Endothelial cell of umbilical vein (primary cell): ENCODE results near the gene FRYL. TPM values are rescaled to one million over a fixed set of nuclear protein-coding genes. Genes with fewer than 3 reads are reported as not detected.

Source experiments
- BruUV-seq: library from RNA; stranded (reverse); fragments of 400-500 nt; replicated peaks from 2 replicates; lab custom pipeline; 2021; lab: Mats Ljungman, UMichigan
- CTCF ChIA-PET: fragments of 300-600, 350-600 bp; sonication (Branson Sonifier 250); formaldehyde crosslinking; loops from one replicate; lab custom pipeline; 2021; ENCODE audit warnings: antibody characterized with exemption, inconsistent platforms; lab: Charles Lee
- POLR2A ChIA-PET: fragments of 300-600, 350-600 bp; sonication (Branson Sonifier 250); formaldehyde crosslinking; loops from one replicate; lab custom pipeline; 2021; ENCODE audit warnings: antibody characterized with exemption, inconsistent platforms; lab: Charles Lee
- DNase-seq: peaks from one replicate; pipeline ENCODE4 v3.0.0-alpha.2; 2011; ENCODE audit warnings: low read depth, low spot score
- FAIRE-seq: peaks from 2 replicates; lab custom pipeline; 2011; peaks lifted over from hg19 to GRCh38; lab: Jason Lieb, UNC
- H2AFZ ChIP-seq: 2 replicates; pipeline ENCODE4 v1.6.0; 2012; ENCODE audit warnings: low read depth, low read length, control low read depth, inconsistent platforms
- H3K27ac ChIP-seq: 2 replicates; pipeline ENCODE4 v1.5.1; 2011; ENCODE audit warnings: low read depth, mild to moderate bottlenecking, control low read depth, low read length, moderate library complexity; ENCODE audit not compliant: insufficient read depth
- H3K27me3 ChIP-seq, 2 experiments: 2 replicates each; pipeline versions ENCODE4 v1.6.0 to v1.6.1; 2011; ENCODE audit warnings: low read length in 2 of 2, mixed read lengths in 1 of 2; ENCODE audit not compliant: control insufficient read depth in 2 of 2, insufficient read depth in 2 of 2
- H3K36me3 ChIP-seq, 2 experiments: 2 replicates in 1 of 2; 3 replicates in 1 of 2; pipeline ENCODE4 v1.5.1; 2011; ENCODE audit warnings: low read length in 2 of 2, mild to moderate bottlenecking in 1 of 2, moderate library complexity in 1 of 2; ENCODE audit not compliant: control insufficient read depth in 2 of 2, insufficient read depth in 2 of 2; ENCODE audit errors: extremely low read depth in 1 of 2
- H3K4me1 ChIP-seq: 3 replicates; pipeline ENCODE4 v1.5.1; 2011; ENCODE audit warnings: mild to moderate bottlenecking, low read length; ENCODE audit not compliant: control insufficient read depth, insufficient read depth; ENCODE audit errors: extremely low read depth
- H3K4me2 ChIP-seq: 2 replicates; pipeline ENCODE4 v1.6.1; 2011; ENCODE audit warnings: low read length, control low read depth, mixed read lengths; ENCODE audit not compliant: insufficient read depth
- H3K4me3 ChIP-seq, 3 experiments: fragments of 200-600 bp in 1 of 3; sonication (generic), shearing (Covaris generic) in 1 of 3; replicated peaks in 1 of 3; 2 replicates each; pipeline ENCODE4 v1.5.1; 2011 to 2016; ENCODE audit warnings: control low read depth in 3 of 3, low read length in 3 of 3, mild to moderate bottlenecking in 2 of 3, inconsistent platforms in 1 of 3, low read depth in 1 of 3, moderate library complexity in 1 of 3; ENCODE audit not compliant: insufficient read depth in 1 of 3
- H3K79me2 ChIP-seq: 2 replicates; pipeline ENCODE4 v1.6.0; 2012; ENCODE audit warnings: low read length, inconsistent platforms; ENCODE audit not compliant: control insufficient read depth, insufficient read depth
- H3K9ac ChIP-seq: replicated peaks from 2 replicates; pipeline ENCODE3; 2011; ENCODE audit warnings: low read length, control low read depth; ENCODE audit not compliant: insufficient read depth; ENCODE audit errors: extremely low read depth
- H3K9me1 ChIP-seq: replicated peaks from 3 replicates; pipeline ENCODE4 v1.6.0; 2011; ENCODE audit warnings: mild to moderate bottlenecking, low read length; ENCODE audit not compliant: control insufficient read depth, insufficient read depth; ENCODE audit errors: extremely low read depth
- H3K9me3 ChIP-seq: replicated peaks from 2 replicates; pipeline ENCODE4 v1.5.1; 2012; ENCODE audit warnings: low read length, inconsistent platforms; ENCODE audit not compliant: control insufficient read depth, insufficient read depth
- H4K20me1 ChIP-seq: replicated peaks from 2 replicates; pipeline ENCODE3; 2011; ENCODE audit warnings: mild to moderate bottlenecking, low read length; ENCODE audit not compliant: control insufficient read depth, insufficient read depth; ENCODE audit errors: extremely low read depth
- CTCF ChIP-seq, 2 donors: IDR thresholded peaks; 1 replicate in 1 of 2; 2 replicates in 1 of 2; pipeline ENCODE4 v1.5.1; 2011; ENCODE audit warnings: low read length in 2 of 2, mild to moderate bottlenecking in 2 of 2, moderate library complexity in 2 of 2, control low read depth in 1 of 2, inconsistent platforms in 1 of 2, low read depth in 1 of 2; ENCODE audit not compliant: insufficient read depth in 1 of 2; ENCODE audit errors: extremely low read depth in 1 of 2
- EZH2 ChIP-seq: IDR thresholded peaks from 2 replicates; pipeline ENCODE4 v1.6.1; 2012; ENCODE audit warnings: borderline replicate concordance, low read depth, mild to moderate bottlenecking, moderate library complexity, low read length, inconsistent platforms; ENCODE audit not compliant: severe bottlenecking
- FOS ChIP-seq: IDR thresholded peaks from 2 replicates; pipeline ENCODE4 v1.6.1; 2011; ENCODE audit warnings: mild to moderate bottlenecking, low read length, moderate library complexity, borderline replicate concordance; ENCODE audit not compliant: insufficient read depth
- GATA2 ChIP-seq: IDR thresholded peaks from 2 replicates; pipeline ENCODE4 v1.7.0; 2011; ENCODE audit warnings: low read depth, mild to moderate bottlenecking, moderate library complexity, mixed read lengths, low read length; ENCODE audit not compliant: insufficient read length, insufficient read depth
- JUN ChIP-seq: IDR thresholded peaks from 2 replicates; pipeline ENCODE4 v1.6.1; 2011; ENCODE audit warnings: borderline replicate concordance, low read depth; ENCODE audit not compliant: insufficient read length, insufficient read depth
- MAX ChIP-seq: IDR thresholded peaks from 2 replicates; pipeline ENCODE4 v1.6.1; 2011; ENCODE audit not compliant: insufficient read depth, insufficient read length
- MYC ChIP-seq: IDR thresholded peaks from one replicate; pipeline ENCODE4 v1.6.1; 2011; ENCODE audit warnings: mild to moderate bottlenecking, low read depth, low read length
- POLR2A ChIP-seq: IDR thresholded peaks from 2 replicates; pipeline ENCODE4 v1.6.1; 2012; ENCODE audit warnings: low read depth, mild to moderate bottlenecking, control low read depth, low read length
- POLR2AphosphoS5 ChIP-seq: IDR thresholded peaks from 2 replicates; pipeline ENCODE4 v1.6.1; 2012; ENCODE audit warnings: low read depth, mild to moderate bottlenecking, control low read depth, low read length, moderate library complexity; ENCODE audit not compliant: insufficient read depth
- dilution Hi-C: fragments of 300-500 bp; cut with MboI; formaldehyde crosslinking; loops from one replicate; pipeline ENCODE4 v1.15.0; 2019; ENCODE audit warnings: low sequenced_read_pairs; ENCODE audit not compliant: extremely low pct_ligation_motif_present
- intact Hi-C: fragments of 100-400 bp; cut with micrococcal nuclease; formaldehyde crosslinking; loops from one replicate; pipeline ENCODE4 v1.10.0; 2022
- polyA plus RNA-seq, 4 experiments: library from polyadenylated mRNA; depleted of rRNA in 3 of 4; stranded (reverse) in 3 of 4; unstranded in 1 of 4; fragments of >200 nt; gene quantifications; 2 replicates each; pipeline versions ENCODE4 v1.2.1 to v1.2.3, GENCODE V29; 2011 to 2012; ENCODE audit warnings: missing spikeins in 1 of 4
- total RNA-seq: library from RNA; stranded (reverse); gene quantifications from 2 replicates; pipeline ENCODE4 v1.2.3, GENCODE V29; 2021

The FRYL gene
- total and polyA plus RNA-seq, 2 donors (not counting 3 experiments of a cell fraction or from before 2014, with no cell fraction given): 17.0 to 84.9 TPM

- Histone ChIP-seq H3K9ac (no peak overlapping the region), H4K20me1 (no peaks in the 10 kb centered on the region), H3K4me3 (no peak overlapping the region), H3K27me3 (no peaks in the 10 kb centered on the region), H3K4me2 (no peak overlapping the region), H2AFZ (no peak overlapping the region), H3K9me3 (no peaks in the 10 kb centered on the region), H3K27ac (no peak overlapping the region), H3K79me2 (no peaks in the 10 kb centered on the region), H3K36me3 (peaks cover 10 to 18% of the 10 kb centered on the region in 2 experiments), H3K9me1 (no peaks in the 10 kb centered on the region), H3K4me1 (peaks cover 5% of the 10 kb centered on the region)
- DNase-seq (no peak), FAIRE-seq (no peak)
- intact Hi-C loops: no loop called here
- CTCF ChIA-PET: interaction anchor here (1.9 kb wide), 1 partner anchor 7 kb away, joined by 7 read pairs; no protein-coding TSS in a partner anchor
- no peak for TF ChIP-seq JUN
- no peak for TF ChIP-seq MYC
- no peak for TF ChIP-seq POLR2AphosphoS5
- TF ChIP-seq POLR2A: no peak
- BruUV-seq: no TSS peak
- POLR2A ChIA-PET: no interaction called here
- dilution Hi-C loops: no loop called here
These were observed 240.5 kb downstream of the FRYL start for GRCh38 chr4:48539597-48539996.

GRCh38 chr4:48538358-48538757 is 241.7 kb downstream of the FRYL start:
- intact Hi-C loops (no loop called here), dilution Hi-C loops (no loop called here)
- no TSS peak for BruUV-seq
- H3K36me3 ChIP-seq: peaks cover 12% of the 10 kb centered on the region in 2 experiments
- H3K9me1 ChIP-seq: no peaks in the 10 kb centered on the region
- H4K20me1 ChIP-seq: no peaks in the 10 kb centered on the region
- no peaks in the 10 kb centered on the region for H3K9me3 ChIP-seq
- DNase-seq (peak; percentile 21), FAIRE-seq (no peak)
- H3K4me1 ChIP-seq: no peaks in the 10 kb centered on the region
- H3K9ac ChIP-seq: no peak overlapping the region
- H3K4me3 ChIP-seq: no peak overlapping the region
- POLR2A ChIA-PET: no interaction called here
- CTCF ChIA-PET: interaction anchor here (1.6 to 1.9 kb wide), 2 partner anchors 8 to 22 kb away, joined by 4 to 7 read pairs; no protein-coding TSS in a partner anchor
- no peaks in the 10 kb centered on the region for H3K79me2 ChIP-seq
- TF ChIP-seq EZH2 (no peak), GATA2 (no peak), JUN (no peak), CTCF (IDR thresholded peaks at IDR 0.05; ENCODE audit: extremely low read depth in 1 of 2, insufficient read depth in 1 of 2, low read depth in 1 of 2, low read length in 2 of 2) (no peak), FOS (no peak), MYC (no peak), POLR2AphosphoS5 (no peak), POLR2A (no peak), MAX (no peak)
- H3K27ac ChIP-seq: no peak overlapping the region
- H2AFZ ChIP-seq: no peak overlapping the region
- no peak overlapping the region for H3K4me2 ChIP-seq
- H3K27me3 ChIP-seq: no peaks in the 10 kb centered on the region
